ENCODE measurements around the gene FRMD3. TPM values are rescaled to one million over a fixed set of nuclear protein-coding genes. Genes with fewer than 3 reads are reported as not detected.
"Not testable (repeated sequence)": the region's sequence is repeated elsewhere in the genome, so short reads cannot be mapped to it uniquely, and the experiment has no call there.

The FRMD3 gene
- total and polyA plus RNA-seq, 8 donors, result 0.87 to 2.6 (median 1.5) TPM

GRCh38 chr9:83521411-83521810, 16.8 kb downstream of the FRMD3 start:
- no peak for TF ChIP-seq CTCF (IDR thresholded peaks at IDR 0.05)
- intact Hi-C loops (cut with DNase I), result no loop called here
- Histone ChIP-seq H3K4me3 (no peak overlapping the region), H3K4me1 (no peaks in the 10 kb centered on the region), H3K27me3 (no peaks in the 10 kb centered on the region), H3K36me3 (no peaks in the 10 kb centered on the region), H3K9me3 (no peaks in the 10 kb centered on the region), H3K27ac (no peak overlapping the region)
- ATAC-seq (no peak), DNase-seq (no peak), FAIRE-seq (no peak)
- WGBS, 2 donors, result 83 to 87% methylated on average over 4 of the region's 4 CpGs

GRCh38 chr9:83521011-83521410, 17.2 kb downstream of the FRMD3 start:
- intact Hi-C loops (cut with DNase I), result no loop called here
- TF ChIP-seq CTCF (IDR thresholded peaks at IDR 0.05), result no peak
- FAIRE-seq (no peak), DNase-seq (no peak), ATAC-seq (no peak)
- H3K27me3 ChIP-seq, result no peaks in the 10 kb centered on the region
- no peaks in the 10 kb centered on the region for H3K36me3 ChIP-seq
- WGBS, 2 donors, result 96 to 100% methylated on average over 1 of the region's 1 CpG
- H3K9me3 ChIP-seq, result no peaks in the 10 kb centered on the region
- H3K27ac ChIP-seq, result no peak overlapping the region
- H3K4me3 ChIP-seq, result no peak overlapping the region
- no peaks in the 10 kb centered on the region for H3K4me1 ChIP-seq

- Histone ChIP-seq H3K9me3 (no peaks in the 10 kb centered on the region), H3K36me3 (no peaks in the 10 kb centered on the region), H3K27ac (no peak overlapping the region), H3K27me3 (no peaks in the 10 kb centered on the region), H3K4me1 (no peaks in the 10 kb centered on the region), H3K4me3 (no peak overlapping the region)
- ATAC-seq (no peak), DNase-seq (no peak), FAIRE-seq (no peak)
- intact Hi-C loops (cut with DNase I), result no loop called here
- WGBS, 2 donors, result 90 to 97% methylated on average over 1 of the region's 1 CpG
- TF ChIP-seq CTCF (IDR thresholded peaks at IDR 0.05), result no peak
These were observed 17.9 kb downstream of the FRMD3 start for GRCh38 chr9:83520292-83520691.

GRCh38 chr9:83517980-83518379, 20.2 kb downstream of the FRMD3 start:
- FAIRE-seq; intact Hi-C loops (cut with DNase I); DNase-seq; H3K4me3 ChIP-seq; H3K27me3 ChIP-seq; H3K27ac ChIP-seq; H3K4me1 ChIP-seq; ATAC-seq; H3K36me3 ChIP-seq; H3K9me3 ChIP-seq: not testable (repeated sequence)

GRCh38 chr9:83514767-83515166, 23.4 kb downstream of the FRMD3 start:
- WGBS, 2 donors, result 97 to 100% methylated on average over 2 of the region's 2 CpGs
- Histone ChIP-seq H3K36me3 (no peaks in the 10 kb centered on the region), H3K9me3 (no peaks in the 10 kb centered on the region), H3K4me3 (no peak overlapping the region), H3K27me3 (no peaks in the 10 kb centered on the region), H3K4me1 (no peaks in the 10 kb centered on the region), H3K27ac (no peak overlapping the region)
- intact Hi-C loops (cut with DNase I), result no loop called here
- FAIRE-seq (no peak), DNase-seq (no peak), ATAC-seq (no peak)
- TF ChIP-seq CTCF (IDR thresholded peaks at IDR 0.05), result no peak

GRCh38 chr9:83512621-83513020, 25.6 kb downstream of the FRMD3 start:
- Histone ChIP-seq H3K27ac (no peak overlapping the region), H3K27me3 (no peaks in the 10 kb centered on the region), H3K9me3 (no peaks in the 10 kb centered on the region), H3K4me1 (no peaks in the 10 kb centered on the region), H3K4me3 (no peak overlapping the region), H3K36me3 (no peaks in the 10 kb centered on the region)
- no peak for FAIRE-seq
- no peak for TF ChIP-seq CTCF (IDR thresholded peaks at IDR 0.05)
- ATAC-seq, result no peak
- intact Hi-C loops (cut with DNase I), result no loop called here
- 87 to 90% methylated on average over 3 of the region's 3 CpGs for WGBS, 2 donors
- DNase-seq, result no peak
